ENCODE results near the gene MAN1C1. TPM values are rescaled to one million over a fixed set of nuclear protein-coding genes. Genes with fewer than 3 reads are reported as not detected.
"Not testable (repeated sequence)": the region's sequence is repeated elsewhere in the genome, so short reads cannot be mapped to it uniquely, and the experiment has no call there.

MAN1C1 gene
- total RNA-seq, 1 donor from 2014 or later = 39.4 TPM

- DNase-seq (ENCODE audit: low spot score) (no peak), ATAC-seq (no peak)
Observed at GRCh38 chr1:25729790-25730644, 113.4 kb downstream of the MAN1C1 start.

DNA sequence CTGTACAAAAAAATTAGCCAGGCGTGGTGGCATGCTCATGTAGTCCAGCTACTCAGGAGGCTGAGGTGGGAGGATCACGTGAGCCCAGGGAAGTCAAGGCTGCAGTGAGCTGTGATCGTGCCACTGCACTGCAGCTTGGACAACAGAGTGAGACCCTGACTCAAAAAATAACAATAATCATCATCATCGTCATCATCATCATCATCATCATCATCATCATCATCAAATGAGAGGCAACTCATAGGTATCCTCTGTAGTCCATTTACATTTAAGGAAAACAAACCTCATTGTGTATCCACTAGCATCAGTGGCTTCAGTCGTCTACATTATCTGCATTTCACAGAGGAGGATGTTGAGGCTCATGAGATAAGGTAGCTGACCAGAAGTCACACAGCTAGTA lies 114.6 kb downstream of the MAN1C1 start:
- DNase-seq (ENCODE audit: low spot score) = no peak
- ATAC-seq = no peak

- no peak for DNase-seq (ENCODE audit: low spot score)
Observed at GRCh38 chr1:25731626-25732370, 115.2 kb downstream of the MAN1C1 start.

GRCh38 chr1:25732821-25733220 lies 116.2 kb downstream of the MAN1C1 start:
- ATAC-seq = no peak
- no peak for DNase-seq (ENCODE audit: low spot score)

More at GRCh38 chr1:25731626-25732370, 115.2 kb downstream of the MAN1C1 start:
- no peak for ATAC-seq

- ATAC-seq (no peak), DNase-seq (ENCODE audit: low spot score) (no peak)
Observed at GRCh38 chr1:25733271-25733670, 116.7 kb downstream of the MAN1C1 start.

DNA sequence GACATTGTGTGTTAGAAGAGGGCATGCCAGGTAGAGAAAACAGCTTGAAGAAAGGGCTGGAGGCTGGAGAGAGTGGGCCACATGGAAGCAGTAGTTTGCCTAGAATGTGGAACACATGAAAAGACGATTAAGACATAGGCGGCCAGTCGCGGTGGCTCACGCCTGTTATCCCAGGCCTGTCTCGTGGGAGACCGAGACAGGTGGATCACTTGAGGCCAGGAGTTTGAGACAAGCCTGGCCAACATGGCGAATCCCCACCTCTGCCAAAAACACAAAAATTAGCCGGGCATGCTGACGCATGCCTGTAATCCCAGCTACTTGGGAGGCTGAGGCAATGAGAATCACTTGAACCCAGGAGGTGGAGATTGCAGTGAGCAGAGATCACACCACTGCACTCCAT lies 118.4 kb downstream of the MAN1C1 start:
- DNase-seq (ENCODE audit: low spot score); ATAC-seq: not testable (repeated sequence)

GRCh38 chr1:25735956-25736529 lies 119.5 kb downstream of the MAN1C1 start:
- peak; percentile 40 for ATAC-seq
- DNase-seq (ENCODE audit: low spot score) = no peak

- no peak for ATAC-seq
- no peak for DNase-seq (ENCODE audit: low spot score)
Observed at GRCh38 chr1:25737130-25737529, 120.5 kb downstream of the MAN1C1 start.

DNA sequence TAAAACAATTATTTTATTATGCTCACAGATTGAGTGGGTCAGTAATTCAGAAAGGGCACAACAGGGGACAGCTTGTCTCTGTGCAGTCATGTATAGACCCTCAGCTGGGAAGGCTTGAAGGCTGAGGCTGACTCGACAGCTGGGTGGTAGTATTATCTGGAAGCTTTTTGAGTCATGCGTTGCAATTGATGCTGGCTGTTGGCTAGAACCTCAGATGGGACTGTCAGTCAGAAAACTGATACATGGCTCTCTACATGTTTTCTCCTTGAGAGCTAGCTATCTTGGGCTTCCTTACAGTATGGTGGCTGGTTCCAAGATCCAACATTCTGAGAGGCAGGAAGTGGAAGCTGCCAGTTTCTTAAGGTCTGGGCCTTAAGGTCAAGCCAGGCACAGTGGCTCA lies 121.9 kb downstream of the MAN1C1 start:
- DNase-seq (ENCODE audit: low spot score) (no peak), ATAC-seq (no peak)

GRCh38 chr1:25739341-25739740 lies 122.8 kb downstream of the MAN1C1 start:
- no peak for DNase-seq (ENCODE audit: low spot score)
- ATAC-seq = no peak

DNA sequence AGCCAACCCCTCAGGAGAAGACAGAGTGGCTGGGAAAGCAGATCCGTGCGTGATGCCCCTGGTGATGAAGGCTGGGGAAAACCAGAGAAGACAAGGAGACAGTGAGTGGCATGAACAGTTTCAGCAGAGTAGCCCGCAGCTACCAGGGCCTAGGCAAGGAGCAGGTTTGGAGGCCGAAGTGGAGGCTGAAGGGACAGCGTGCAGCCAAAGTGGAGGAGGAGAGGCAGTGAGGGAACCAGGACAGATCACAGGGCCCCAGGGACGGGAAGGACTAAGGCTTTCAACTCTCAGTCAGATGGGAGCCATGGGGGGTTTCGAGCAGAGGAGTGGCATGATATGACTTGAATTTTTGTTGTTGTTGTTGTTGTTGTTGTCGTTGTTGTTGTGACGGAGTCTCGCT lies 123.5 kb downstream of the MAN1C1 start:
- no peak for DNase-seq (ENCODE audit: low spot score)
- no peak for ATAC-seq

DNA sequence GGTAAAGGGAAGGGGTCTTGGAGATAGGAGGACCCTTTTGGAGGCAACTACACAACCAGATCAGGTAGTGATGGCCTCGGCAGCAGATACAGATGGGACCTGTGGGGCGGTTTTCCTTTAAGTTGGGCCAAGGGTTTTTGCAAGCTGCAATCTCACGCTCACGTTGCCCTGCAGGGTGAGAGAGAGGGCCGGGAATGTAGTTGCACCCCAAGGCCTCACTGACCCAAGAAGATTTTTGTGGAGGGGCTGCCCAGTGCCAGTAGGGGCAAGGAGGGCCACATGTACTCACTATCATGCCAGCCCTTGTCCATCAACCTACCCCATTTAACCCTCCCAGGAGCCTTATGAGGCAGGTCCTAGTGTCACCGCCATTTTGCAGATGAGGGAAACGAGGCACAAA lies 125.7 kb downstream of the MAN1C1 start:
- no peak for ATAC-seq
- no peak for DNase-seq (ENCODE audit: low spot score)

DNA sequence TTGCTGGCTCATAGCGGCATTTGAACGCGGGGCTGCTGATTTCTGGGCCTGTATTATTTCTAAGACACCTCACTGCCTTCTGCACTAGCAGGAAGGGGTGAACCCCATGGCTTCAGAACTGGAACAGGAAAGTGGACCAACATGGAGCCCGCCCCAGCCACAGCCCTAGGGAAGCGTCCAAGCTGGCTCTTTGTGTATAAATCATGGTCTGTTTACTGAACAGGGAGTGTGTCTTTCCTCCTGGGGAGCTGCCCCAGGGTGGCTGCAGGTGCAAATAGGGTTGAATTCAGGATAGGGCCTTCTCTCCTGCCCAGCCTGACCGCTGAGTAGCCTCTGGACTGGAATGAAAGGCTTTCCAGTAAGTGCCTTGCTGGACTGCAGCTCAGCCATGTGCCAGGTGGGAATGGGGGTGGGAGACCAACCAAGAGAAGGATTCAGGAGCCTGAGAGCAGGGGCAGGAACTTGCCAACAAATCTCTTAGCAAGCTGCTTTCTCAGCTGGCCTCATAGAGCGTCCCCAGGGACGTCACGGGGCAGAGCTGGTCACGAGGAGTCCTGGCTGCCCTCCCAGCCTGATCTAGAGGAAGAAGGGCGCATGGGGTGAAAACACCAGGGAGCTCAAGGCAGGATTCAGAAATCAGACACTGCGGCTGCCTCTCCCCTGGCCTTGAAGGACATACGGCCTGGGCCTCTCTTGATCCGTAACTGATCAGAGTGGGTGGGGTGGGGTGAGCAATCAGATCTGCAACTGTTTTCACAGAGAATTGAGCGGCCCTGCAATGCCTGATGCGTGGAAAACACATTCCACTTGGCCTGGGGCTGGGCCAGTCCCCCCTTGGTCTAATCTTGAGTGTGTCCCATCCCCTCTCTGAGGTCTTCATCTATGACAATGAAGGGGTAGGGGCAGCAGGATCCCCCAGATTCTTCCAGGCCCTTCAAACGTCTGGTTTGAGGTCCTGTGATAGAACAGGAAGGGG lies 126.9 kb downstream of the MAN1C1 start:
- ATAC-seq = peak; percentile 89
- peak; percentile 88 for DNase-seq (ENCODE audit: low spot score)

DNA sequence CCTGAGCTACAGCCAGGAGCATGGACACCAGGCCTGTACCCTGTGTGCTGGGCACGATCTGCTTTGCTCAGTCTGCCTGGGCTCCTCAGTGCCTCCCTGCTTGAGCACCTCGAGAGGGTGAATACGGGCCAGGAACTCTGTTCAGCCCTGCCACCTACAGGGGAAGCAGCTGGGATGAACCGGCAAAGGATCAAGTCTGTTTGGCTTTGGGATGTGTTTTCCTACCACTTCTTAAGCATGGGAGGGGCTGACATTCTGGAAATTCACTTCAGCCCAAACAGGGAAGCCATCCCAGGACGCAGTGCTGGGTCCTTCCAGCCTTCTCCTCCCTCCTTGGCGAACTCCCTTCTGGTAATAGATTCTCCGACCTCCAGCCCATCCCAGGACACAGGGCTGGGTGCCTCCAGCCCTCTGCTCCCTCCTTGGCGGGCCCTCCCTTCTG lies 127.6 kb downstream of the MAN1C1 start:
- DNase-seq (ENCODE audit: low spot score) = no peak
- peak; percentile 64 for ATAC-seq

GRCh38 chr1:25744636-25745425 lies 128.2 kb downstream of the MAN1C1 start:
- DNase-seq (ENCODE audit: low spot score) = no peak
- no peak for ATAC-seq

DNA sequence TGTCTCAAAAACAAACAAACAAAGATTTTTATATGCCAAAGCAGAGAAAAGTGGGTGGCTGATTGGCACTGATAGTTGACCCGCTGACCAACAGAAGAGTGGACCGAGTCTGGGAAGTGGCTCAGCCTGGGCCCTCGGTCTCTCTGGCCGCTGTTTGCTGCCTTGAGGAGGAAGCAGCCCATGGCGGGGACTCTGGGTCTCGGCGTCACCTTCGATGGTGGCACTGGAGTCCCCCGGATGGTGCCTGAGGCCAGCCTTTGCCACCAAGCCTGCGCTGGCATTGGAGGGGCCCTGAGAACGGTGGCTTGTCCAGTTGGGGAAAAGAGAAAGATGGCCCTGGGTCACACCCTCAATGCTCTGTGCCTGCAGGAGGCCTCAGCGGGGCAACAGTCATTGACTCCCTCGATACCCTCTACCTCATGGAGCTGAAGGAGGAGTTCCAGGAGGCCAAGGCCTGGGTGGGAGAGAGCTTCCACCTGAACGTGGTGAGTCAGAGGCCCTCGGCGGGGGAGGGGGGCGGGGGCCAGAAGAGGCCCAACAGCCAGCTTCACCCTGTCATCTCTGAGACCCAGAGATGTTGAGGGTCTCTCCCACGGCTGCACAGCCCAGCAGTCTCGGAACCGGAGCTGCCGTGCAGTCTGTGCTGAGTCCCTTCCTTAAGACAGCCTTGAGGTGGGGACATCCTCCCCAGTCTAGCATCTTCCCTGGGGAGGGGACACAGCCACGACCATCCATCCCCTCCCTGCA lies 129.9 kb downstream of the MAN1C1 start:
- ATAC-seq (no peak), DNase-seq (ENCODE audit: low spot score) (no peak)

DNA sequence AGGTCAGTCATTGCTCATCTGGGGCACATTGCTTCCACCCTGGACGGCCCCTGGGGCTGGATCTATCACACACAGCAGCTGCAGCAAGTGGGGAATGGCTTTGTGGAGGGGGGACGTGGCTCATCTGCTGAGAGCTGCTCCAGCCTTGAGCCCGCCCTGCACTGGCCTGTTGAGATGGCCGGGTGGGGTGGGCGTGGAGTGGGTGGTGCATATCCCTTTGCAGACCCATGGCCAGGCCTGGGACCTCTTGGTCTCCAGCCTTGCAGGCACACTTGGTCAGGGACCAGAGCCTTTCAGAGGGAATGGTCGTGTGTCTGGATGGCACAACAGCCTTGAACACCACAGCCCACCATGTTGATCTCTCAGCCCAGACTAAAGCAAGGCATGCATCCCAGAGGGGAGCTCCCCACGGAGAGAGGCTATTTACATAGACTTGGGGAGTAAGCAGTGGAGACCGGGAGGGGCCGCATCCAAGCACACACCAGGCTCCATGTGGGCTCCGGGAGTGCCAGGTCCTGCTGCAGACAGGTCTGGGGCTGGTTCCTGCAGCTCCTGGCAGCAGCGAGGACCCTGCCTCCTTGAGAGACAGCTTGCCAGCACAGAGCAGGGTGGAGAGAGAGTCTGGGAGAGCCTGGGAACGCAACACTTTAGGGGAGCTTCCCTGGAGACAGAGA lies 130.6 kb downstream of the MAN1C1 start:
- DNase-seq (ENCODE audit: low spot score) (no peak), ATAC-seq (no peak)

GRCh38 chr1:25748531-25749205 lies 132.1 kb downstream of the MAN1C1 start:
- DNase-seq (ENCODE audit: low spot score) (no peak), ATAC-seq (no peak)

Data from left lobe of liver (tissue), 2 donors.